Measurements from ENCODE around the gene PTX3. TPM values are rescaled to one million over a fixed set of nuclear protein-coding genes. Genes with fewer than 3 reads are reported as not detected.

The PTX3 gene
- total RNA-seq, 2 donors from 2014 or later = 0.70 TPM; not detected in 1

DNA sequence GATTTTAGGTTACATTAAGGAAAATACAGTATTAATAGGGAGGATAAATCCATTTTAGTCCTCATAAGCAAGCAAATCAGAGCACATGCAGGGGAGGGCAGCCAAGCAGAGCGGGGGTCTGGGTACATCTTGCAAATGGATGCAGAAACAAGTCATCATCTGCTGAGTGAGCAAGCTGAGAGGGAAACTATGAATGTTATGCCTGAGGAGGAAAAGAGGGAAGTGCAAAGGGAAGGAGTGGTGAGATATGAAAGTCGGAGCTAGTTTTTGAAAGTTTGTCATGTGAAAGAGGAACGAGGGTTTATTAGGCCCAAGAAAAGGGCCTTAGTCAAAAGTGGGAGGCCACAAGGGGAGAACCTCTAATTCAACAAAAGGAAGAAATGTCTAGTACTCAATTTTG, 15.4 kb downstream of the PTX3 start:
- peak overlapping the region in 1 of 2 donors; percentile 26 for H3K27ac Mint-ChIP-seq
- ATAC-seq (no peak), DNase-seq (ENCODE audit: low spot score in 2 of 2) (no peak)
- peaks cover 0 to 5% of the 10 kb centered on the region in 2 donors for H3K9me3 Mint-ChIP-seq
- H3K36me3 Mint-ChIP-seq = no peaks in the 10 kb centered on the region

DNA sequence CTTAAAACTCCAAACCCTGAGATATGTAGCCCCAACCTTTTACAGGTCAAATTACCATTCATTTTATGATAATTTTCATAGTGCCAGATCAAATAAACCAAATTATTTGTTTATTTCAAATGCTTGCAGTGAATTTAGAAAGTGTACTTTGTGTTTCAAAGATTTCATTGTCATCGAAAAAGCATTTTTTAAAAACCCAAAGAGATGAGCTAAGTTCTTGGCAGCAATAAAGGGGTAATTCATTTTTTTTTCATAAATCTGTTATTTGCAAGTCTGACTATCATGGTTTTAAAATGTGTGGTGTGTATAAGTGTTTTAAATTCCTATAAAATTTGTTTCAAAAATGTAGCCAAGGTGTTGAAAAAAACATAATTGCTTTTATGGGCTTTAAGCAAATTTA, 17.2 kb downstream of the PTX3 start:
- Mint-ChIP-seq H3K9me3 (peaks cover 0 to 5% of the 10 kb centered on the region in 2 donors), H3K36me3 (peaks cover 0 to 4% of the 10 kb centered on the region in 2 donors), H3K27ac (no peak overlapping the region)
- DNase-seq (ENCODE audit: low spot score in 2 of 2) (no peak), ATAC-seq (no peak)

DNA sequence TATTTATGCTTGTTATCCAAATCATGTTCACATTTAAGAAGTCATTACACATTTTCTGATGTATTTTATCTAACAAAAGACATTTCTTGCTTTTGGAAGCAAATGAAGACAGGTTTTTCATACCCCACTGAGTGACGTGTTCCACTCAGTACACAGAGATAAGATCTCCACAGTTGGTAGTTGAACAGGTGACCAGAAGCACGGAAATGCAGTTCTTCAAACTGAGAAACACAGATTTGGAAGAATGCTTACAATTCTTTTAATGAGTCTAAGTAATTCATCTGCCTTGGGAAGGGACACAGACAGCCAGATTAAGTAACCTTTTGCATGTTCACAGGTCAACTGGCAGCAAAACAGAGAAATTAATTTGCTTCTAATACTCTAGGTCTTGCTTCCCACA, 23.1 kb downstream of the PTX3 start:
- DNase-seq (ENCODE audit: low spot score in 2 of 2) (no peak), ATAC-seq (no peak)
- no peaks in the 10 kb centered on the region for H3K9me3 Mint-ChIP-seq
- no peak overlapping the region for H3K27ac Mint-ChIP-seq
- peaks cover 0 to 4% of the 10 kb centered on the region in 2 donors for H3K36me3 Mint-ChIP-seq

DNA sequence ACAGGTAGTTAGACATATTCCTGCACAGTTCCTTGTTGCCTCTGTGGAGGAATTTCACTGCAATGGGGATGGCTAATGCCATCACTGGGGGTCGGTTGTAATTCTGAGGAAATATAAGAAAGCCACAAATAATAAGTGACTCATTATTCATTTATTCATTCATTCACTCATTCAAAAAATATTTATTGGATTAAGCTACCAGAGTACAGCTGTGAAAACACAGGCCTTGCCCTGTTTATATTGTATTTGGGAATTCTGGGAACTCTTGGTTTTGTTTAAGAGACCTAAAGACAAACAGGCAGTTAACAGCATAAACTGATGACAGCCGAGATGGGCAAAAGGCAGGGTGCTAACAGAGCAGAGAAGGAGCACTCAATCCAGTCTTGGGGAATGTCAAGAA, 23.6 kb downstream of the PTX3 start:
- DNase-seq (ENCODE audit: low spot score in 2 of 2) = no peak
- no peak for ATAC-seq
- Mint-ChIP-seq H3K27ac (no peak overlapping the region), H3K36me3 (peaks cover 0 to 4% of the 10 kb centered on the region in 2 donors), H3K9me3 (no peaks in the 10 kb centered on the region)

DNA sequence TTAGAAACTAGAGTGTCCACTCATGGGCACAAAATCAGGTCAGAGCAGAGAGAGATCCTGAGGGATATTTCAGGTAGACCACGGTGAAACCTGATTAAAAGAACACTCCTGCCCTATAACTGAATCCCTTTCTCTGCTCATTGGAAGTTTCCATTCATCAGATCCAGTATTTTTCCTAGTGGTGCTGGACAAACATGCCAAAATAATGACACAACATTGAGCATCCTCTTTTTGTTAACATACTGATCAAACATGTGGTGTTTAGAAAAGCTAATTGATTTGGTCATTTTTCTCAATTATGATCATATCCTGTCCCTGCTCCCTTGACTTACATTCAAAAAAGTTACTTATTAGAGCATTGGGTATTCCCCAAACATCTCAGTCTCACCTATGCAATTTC, 27.2 kb downstream of the PTX3 start:
- no peak for ATAC-seq
- no peaks in the 10 kb centered on the region for H3K9me3 Mint-ChIP-seq
- H3K36me3 Mint-ChIP-seq = no peaks in the 10 kb centered on the region

DNA sequence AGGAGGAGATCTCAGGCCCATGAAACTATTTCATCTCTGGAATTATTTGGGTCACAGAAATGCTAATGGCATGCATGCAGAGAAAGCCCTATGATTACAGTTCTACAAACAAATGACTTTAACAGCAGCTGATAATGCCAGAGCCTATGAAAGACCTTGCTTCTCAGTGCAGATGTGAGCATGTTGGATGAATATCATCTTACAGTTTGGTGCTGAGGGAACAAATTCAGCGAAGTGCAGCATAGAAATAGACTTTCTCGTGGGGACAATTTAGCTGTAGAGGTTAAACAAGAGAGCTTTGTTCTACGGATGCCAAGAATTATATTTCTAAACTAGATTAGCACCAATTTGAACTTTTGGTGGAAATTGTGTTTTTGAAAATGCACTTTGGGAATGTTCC, 27.7 kb downstream of the PTX3 start:
- ATAC-seq (no peak), DNase-seq (ENCODE audit: low spot score in 2 of 2) (no peak)
- no peaks in the 10 kb centered on the region for H3K36me3 Mint-ChIP-seq
- no peak overlapping the region for H3K27ac Mint-ChIP-seq
- H3K9me3 Mint-ChIP-seq = no peaks in the 10 kb centered on the region

More for the DNA sequence above, 27.2 kb downstream of the PTX3 start:
- H3K27ac Mint-ChIP-seq = no peak overlapping the region
- no peak for DNase-seq (ENCODE audit: low spot score in 2 of 2)

DNA sequence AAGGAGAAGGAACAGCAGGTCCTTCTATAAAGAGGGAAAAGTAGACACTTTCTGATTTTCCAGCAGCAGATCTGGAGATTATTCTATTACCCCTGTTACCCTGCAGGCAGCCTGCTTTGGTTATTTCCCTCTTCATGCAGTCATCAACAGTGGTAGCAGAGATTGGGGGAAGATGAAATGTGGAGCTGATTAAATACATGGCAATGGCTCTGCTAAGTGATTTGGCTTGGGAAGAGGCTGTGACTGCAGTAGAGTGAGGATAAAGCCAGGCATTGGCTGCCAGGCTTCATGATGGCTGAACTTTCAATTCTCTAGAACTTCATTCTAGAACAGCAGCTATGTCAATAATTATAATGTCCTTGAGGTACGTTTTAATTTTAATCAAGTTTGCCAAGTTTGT, 29.1 kb downstream of the PTX3 start:
- Mint-ChIP-seq H3K36me3 (no peaks in the 10 kb centered on the region), H3K27ac (no peak overlapping the region), H3K9me3 (no peaks in the 10 kb centered on the region)
- no peak for ATAC-seq
- DNase-seq (ENCODE audit: low spot score in 2 of 2) = no peak

DNA sequence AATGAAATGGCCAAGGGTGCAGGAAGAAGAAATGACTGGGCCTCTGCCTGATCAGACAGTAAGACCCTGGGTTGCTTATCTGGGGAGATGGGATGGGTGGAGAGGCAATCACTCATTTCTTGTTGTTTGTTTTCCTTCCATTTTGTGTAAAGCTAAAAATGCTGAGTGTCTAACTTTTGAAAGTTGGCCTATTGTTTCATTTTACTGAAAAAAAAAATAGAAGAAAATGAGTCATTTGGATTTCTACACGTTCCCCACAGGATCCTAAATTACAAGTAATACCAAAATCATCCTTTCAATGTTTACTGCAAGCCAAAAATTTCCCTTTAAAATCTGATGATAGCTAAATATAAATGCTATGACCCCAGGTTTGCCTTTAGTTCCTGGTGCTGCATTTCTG, 30.6 kb downstream of the PTX3 start:
- ATAC-seq = no peak
- DNase-seq (ENCODE audit: low spot score in 2 of 2) = no peak
- Mint-ChIP-seq H3K27ac (no peak overlapping the region), H3K9me3 (no peaks in the 10 kb centered on the region), H3K36me3 (no peaks in the 10 kb centered on the region)

DNA sequence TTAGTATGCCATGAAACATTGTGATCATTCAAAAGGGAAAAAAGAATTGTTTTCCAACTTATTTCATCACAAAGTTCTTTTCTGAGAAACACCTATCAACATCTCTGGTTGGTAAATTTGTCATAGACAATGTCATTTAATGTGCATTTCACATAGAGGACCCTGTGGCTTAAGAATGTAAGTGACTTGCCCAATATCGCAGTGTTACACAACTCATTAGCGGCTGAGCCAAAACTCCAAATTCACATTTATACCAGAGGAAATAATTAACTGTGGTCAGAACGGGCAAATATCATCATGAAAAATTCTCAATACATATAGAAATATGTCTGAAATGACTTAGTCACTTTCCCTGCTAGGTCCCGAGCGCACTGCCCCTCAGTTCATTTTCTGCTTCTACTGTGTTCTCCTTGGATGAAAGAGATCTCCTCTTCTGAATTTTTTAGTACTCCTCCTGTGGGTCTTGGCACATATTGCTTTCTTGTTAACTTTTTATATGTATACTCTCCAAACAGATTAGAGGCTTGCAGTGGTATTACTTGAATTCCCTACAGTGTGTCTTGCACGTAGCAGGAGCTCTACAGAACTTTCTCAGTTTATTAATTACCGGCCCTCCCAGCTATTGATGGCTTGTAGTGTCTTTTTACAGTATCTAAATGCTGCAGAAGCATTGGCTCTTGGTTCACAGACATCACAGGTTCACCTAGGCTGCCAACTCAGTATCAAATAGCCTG, 33.1 kb downstream of the PTX3 start:
- Mint-ChIP-seq H3K27ac (no peak overlapping the region), H3K36me3 (no peaks in the 10 kb centered on the region), H3K9me3 (no peaks in the 10 kb centered on the region)
- no peak for DNase-seq (ENCODE audit: low spot score in 2 of 2)
- no peak for ATAC-seq

DNA sequence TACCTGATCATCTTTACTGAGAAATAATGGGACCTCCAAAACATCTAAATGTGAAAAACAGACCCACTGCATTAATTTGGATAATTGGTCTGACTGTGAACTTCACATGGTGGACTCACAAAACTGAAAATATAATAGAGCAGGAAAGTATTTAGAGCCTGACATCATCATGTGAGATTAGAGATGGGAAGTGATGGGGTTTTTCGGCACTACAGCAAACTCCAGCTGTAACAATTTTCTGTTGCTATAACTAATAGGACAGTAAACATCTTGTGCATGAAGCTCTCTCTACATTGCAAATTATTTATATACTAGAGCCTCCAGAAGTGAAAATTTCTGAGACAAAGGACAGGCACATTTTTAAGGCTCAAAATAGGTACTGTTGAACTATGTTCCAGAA, 34.4 kb downstream of the PTX3 start:
- Mint-ChIP-seq H3K36me3 (no peaks in the 10 kb centered on the region), H3K9me3 (no peaks in the 10 kb centered on the region), H3K27ac (no peak overlapping the region)
- ATAC-seq (no peak), DNase-seq (ENCODE audit: low spot score in 2 of 2) (no peak)

DNA sequence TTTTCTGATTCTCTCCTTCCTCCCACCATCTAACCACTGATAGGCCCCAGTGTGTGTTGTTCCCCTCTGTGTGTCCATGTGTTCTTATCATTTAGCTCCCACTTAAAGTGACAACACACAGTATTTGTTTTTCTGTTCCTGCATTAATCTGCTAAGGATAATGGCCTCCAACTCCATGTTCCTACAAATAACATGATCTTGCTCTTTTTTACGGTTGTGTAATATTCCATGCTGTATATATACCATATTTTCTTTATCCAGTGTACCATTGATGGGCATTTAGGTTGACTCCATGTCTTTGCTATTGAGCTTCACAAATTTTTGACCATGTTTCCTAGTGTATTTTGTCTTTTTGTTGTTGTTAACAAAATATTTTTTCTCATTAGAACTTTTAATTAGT, 36.0 kb downstream of the PTX3 start:
- Mint-ChIP-seq H3K36me3 (no peaks in the 10 kb centered on the region), H3K27ac (no peak overlapping the region), H3K9me3 (no peaks in the 10 kb centered on the region)
- no peak for ATAC-seq
- no peak for DNase-seq (ENCODE audit: low spot score in 2 of 2)

DNA sequence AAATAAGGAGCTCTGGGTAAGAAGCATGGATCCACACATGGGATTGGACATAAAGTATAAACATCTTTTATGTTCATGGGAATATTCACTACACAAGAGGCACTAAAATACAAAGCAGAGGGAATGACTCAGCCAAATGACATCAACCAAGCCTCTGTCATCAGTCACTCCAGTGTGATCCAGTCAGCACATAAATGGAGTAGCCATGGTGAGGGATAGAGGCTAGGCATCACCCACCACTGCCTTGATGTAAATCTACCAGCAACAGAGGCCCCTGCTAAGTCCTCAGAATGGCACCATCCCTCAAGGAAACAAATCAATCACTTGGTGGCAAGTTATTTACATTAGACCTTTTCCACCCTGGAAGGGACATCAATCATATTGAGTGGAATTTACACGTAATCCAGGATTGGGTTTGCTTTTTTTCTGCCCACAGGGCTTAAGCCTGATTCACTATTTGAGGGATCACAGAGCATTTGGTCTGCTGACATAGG, 39.3 kb downstream of the PTX3 start:
- Mint-ChIP-seq H3K9me3 (no peaks in the 10 kb centered on the region), H3K27ac (no peak overlapping the region), H3K36me3 (no peaks in the 10 kb centered on the region)
- no peak for DNase-seq (ENCODE audit: low spot score in 2 of 2)
- ATAC-seq = no peak

DNA sequence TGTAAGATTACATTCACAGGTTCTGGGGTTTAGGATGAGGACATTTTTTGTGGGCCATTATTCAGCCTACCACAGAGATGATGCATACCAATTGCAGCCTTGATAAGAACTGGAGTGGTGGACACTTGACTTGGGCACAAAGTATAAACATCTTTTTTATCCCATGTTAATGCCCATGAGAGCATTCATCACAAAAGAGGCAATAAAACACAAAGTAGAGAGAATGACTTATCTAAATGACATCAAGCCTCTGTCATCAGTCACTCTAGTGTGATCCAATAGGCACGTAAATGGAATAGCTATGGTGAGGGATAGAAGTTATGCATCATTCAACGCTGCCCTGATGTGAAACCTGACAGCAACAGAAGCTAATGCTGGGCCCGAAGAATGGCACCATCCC, 40.8 kb downstream of the PTX3 start:
- ATAC-seq = no peak
- no peak for DNase-seq (ENCODE audit: low spot score in 2 of 2)
- no peaks in the 10 kb centered on the region for H3K9me3 Mint-ChIP-seq
- no peaks in the 10 kb centered on the region for H3K36me3 Mint-ChIP-seq
- H3K27ac Mint-ChIP-seq = no peak overlapping the region

DNA sequence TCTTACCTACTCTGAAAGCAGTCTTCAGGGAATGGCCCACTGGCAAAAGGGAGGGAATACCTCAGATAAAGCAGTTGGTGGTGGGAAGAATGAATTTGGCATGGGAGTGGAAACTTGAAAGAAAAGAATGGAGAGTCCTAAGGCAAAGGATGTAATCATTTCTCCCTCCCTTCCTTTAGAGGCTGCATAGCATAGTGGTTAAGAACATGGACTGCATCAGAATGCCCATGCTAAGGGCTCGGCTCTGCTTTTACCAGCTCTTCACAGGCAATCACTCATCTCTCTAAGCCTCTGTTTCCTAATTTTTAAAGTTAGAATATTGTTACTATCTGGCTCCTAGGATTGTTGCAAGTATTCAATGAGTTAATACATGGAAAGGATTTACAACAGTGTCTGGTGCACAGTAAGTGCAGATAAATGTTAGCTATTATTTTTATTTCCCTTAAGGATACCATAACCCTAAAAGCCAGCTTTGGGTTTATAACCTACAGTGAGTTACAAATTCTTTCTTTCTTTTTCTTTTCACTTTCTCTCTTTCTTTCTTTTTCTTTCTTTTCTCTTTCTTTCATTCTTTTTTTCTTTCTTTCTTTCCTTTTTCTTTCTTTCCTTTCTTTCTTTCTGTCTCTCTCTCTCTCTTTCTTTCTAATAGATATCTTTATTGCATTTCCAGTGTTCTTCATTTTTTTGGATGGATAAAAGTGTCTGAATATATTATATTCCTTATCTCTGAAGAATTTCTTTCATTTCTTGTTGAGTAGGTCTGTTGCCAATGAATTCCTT, 43.0 kb downstream of the PTX3 start:
- DNase-seq (ENCODE audit: low spot score in 2 of 2) = no peak
- ATAC-seq = no peak
- Mint-ChIP-seq H3K9me3 (no peaks in the 10 kb centered on the region), H3K36me3 (no peaks in the 10 kb centered on the region), H3K27ac (no peak overlapping the region)

DNA sequence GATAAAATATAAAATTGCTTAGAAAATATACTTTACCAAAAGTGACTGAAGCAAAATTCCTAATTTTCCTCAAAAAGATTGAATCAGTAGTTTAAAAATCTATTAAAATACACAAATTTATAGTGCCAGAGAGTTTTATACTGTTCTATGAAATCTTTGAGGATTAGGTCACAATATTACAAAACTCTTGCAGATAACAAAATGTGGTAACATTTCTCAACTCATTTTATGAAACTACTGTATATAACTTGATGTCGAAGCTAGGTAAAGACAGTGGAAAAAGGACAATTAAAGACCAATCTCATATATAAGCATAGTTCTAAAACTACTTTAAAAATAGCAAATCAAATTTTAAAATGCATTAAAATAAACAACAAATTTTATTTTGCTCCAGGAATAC, 50.7 kb downstream of the PTX3 start:
- Mint-ChIP-seq H3K9me3 (no peaks in the 10 kb centered on the region), H3K36me3 (no peaks in the 10 kb centered on the region), H3K27ac (no peak overlapping the region)
- no peak for DNase-seq (ENCODE audit: low spot score in 2 of 2)
- no peak for ATAC-seq

DNA sequence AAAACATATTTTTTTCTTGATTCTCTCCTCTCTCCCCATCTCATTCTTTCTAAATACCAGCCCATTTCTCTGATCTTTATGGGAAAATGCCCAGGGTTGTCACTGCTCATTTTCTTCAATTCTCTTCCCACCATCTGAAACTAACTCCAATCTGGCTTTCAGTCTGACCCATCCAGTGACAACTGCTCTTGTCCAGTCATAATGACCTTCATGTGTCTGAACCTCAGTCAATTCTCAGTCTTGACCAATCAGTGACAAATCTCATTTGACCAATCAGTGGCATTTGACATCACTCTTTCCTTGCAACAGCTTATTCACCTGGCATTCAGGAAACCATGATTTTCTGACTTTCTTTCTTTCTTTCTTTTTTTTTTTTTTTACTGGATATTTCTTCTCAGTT, 51.5 kb downstream of the PTX3 start:
- Mint-ChIP-seq H3K9me3 (no peaks in the 10 kb centered on the region), H3K36me3 (no peaks in the 10 kb centered on the region), H3K27ac (no peak overlapping the region)
- DNase-seq (ENCODE audit: low spot score in 2 of 2) (no peak), ATAC-seq (no peak)

DNA sequence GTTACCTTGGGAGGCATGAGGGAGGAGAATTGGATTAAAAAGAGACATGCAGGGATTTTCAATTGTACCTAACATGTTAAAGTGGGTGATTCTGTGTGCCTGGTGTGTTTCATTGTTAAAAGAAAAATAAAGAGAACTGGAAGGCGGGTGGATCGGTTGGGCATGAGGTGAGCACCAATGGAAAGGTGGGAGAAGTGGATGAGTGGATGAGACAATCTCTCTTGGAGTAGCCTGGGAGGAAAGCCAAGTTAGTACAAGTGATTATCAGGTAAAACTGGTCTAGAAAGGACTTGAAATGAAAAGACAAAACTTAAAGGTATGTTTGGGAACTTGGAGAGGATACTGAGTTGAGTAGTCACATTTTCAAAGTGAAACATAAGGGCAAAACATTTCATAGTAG, 54.5 kb downstream of the PTX3 start:
- no peak for ATAC-seq
- DNase-seq (ENCODE audit: low spot score in 2 of 2) = no peak

More for the DNA sequence above, 54.5 kb downstream of the PTX3 start:
- H3K27ac Mint-ChIP-seq = no peak overlapping the region
- H3K36me3 Mint-ChIP-seq = no peaks in the 10 kb centered on the region
- no peaks in the 10 kb centered on the region for H3K9me3 Mint-ChIP-seq
